Brain microvascular endothelial cell (primary cell): Measurements from ENCODE around the gene TMEM212.

Source experiments
- DNase-seq: peaks from one replicate; pipeline ENCODE4 v3.0.0-alpha.2; 2020
- H3K27ac ChIP-seq: fragments of 250-450 bp; sonication (Bioruptor Pico); 2 replicates; pipeline ENCODE4 v1.5.1; 2020; ENCODE audit warnings: mild to moderate bottlenecking, moderate library complexity
- H3K27me3 ChIP-seq: fragments of 250-450 bp; sonication (Bioruptor Pico); replicated peaks from 2 replicates; pipeline ENCODE4 v1.5.1; 2020; ENCODE audit warnings: mild to moderate bottlenecking
- H3K36me3 ChIP-seq: fragments of 250-450 bp; sonication (Bioruptor Pico); replicated peaks from 2 replicates; pipeline ENCODE4 v1.5.1; 2020; ENCODE audit warnings: mild to moderate bottlenecking
- H3K4me3 ChIP-seq: 2 replicates; pipeline ENCODE4 v1.5.1; 2011; ENCODE audit warnings: low read depth, mild to moderate bottlenecking, control low read depth, low read length, moderate library complexity
- in situ Hi-C: cut with HindIII; loops from 2 replicates; pipeline ENCODE4 v1.10.0; 2017; ENCODE audit warnings: low sequenced_read_pairs, low pct_ligation_motif_present
- TF ChIP-seq, protein P1 (sequence below): IDR thresholded peaks from 2 replicates; pipeline ENCODE4 v1.5.1; 2011; ENCODE audit warnings: low read depth, mild to moderate bottlenecking, moderate library complexity, low read length, control low read depth, inconsistent platforms; ENCODE audit errors: missing control alignments

The TMEM212 gene

DNA sequence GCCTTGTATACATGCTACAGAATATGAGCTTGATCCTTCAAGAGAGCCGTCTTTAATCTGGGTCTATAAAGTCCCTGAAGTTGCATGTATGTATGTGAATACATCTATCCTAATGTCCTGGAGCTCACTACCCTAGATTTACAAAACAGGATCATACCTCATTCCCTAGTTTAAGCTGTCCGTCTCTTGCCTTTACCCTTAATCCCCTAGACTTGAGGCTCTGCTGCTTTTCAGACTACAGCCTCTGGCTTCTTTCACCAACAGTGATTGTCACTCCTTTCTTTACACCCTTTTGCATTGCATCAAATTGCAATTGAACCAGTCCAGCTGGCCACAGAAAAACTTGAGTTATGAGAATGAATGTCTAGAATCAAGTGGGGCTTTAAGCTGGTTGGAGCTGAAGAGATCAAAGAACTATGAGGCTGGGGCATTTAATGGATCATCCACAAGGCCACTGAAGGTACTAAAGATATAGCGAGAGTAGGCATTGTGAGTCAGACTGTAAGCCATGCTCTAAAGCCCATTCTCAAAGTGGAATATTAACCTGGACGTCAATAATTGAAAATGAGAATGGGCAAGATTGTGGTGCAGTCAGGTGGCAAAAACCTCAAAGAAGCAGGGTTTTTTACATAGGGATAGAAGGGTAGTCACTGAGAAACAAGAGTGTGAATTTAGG lies 20.6 kb upstream of the TMEM212 start:
- no peak overlapping the region for H3K4me3 ChIP-seq
- H3K36me3 ChIP-seq, result no peaks in the 10 kb centered on the region
- no peak overlapping the region for H3K27ac ChIP-seq
- H3K27me3 ChIP-seq, result no peaks in the 10 kb centered on the region
- TF ChIP-seq, protein P1, sequence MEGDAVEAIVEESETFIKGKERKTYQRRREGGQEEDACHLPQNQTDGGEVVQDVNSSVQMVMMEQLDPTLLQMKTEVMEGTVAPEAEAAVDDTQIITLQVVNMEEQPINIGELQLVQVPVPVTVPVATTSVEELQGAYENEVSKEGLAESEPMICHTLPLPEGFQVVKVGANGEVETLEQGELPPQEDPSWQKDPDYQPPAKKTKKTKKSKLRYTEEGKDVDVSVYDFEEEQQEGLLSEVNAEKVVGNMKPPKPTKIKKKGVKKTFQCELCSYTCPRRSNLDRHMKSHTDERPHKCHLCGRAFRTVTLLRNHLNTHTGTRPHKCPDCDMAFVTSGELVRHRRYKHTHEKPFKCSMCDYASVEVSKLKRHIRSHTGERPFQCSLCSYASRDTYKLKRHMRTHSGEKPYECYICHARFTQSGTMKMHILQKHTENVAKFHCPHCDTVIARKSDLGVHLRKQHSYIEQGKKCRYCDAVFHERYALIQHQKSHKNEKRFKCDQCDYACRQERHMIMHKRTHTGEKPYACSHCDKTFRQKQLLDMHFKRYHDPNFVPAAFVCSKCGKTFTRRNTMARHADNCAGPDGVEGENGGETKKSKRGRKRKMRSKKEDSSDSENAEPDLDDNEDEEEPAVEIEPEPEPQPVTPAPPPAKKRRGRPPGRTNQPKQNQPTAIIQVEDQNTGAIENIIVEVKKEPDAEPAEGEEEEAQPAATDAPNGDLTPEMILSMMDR, result no peak
- in situ Hi-C loops, result no loop called here
- no peak for DNase-seq

DNA sequence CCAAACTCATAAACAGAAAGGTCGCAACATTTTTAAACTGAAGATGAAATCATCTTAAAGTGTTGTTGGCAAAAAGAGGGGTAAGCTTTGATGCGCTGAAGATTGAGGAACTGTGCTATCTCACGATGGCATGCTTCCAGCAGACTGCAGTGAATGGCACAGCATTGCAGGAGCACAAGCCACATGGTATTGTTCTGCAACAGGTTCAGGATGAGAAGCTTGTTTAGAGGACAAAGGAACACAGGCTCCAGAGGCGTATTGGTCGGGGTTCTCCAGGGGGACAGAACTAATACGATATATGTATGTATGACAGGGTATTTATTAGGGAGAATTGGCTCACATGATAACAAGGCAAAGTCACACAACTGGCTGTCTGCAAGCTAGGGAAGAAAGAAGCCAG lies 19.0 kb upstream of the TMEM212 start:
- in situ Hi-C loops, result no loop called here
- H3K27ac ChIP-seq, result no peak overlapping the region
- H3K4me3 ChIP-seq, result no peak overlapping the region
- DNase-seq, result no peak
- TF ChIP-seq, protein P1, result no peak
- no peaks in the 10 kb centered on the region for H3K27me3 ChIP-seq
- H3K36me3 ChIP-seq, result no peaks in the 10 kb centered on the region

DNA sequence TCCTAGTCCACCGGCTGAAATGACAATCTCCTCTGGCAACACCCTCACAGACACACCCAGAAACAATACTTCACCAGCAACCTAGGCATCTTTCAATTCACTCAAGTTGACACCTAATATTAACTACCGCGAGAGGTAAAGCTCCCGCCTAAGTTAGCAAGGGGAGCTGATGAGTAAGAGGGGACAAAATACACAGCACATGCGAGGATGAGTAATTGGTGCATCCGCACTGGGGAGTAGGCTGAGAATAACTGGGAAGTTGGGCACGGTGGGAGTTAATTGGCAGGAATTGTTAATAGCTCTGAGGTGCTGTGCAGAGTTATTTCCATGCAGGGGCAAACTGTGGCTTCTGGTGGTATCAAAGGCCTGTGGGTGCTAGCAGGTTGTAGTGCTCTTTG lies 18.3 kb upstream of the TMEM212 start:
- Histone ChIP-seq H3K27me3 (no peaks in the 10 kb centered on the region), H3K36me3 (no peaks in the 10 kb centered on the region), H3K4me3 (no peak overlapping the region), H3K27ac (peak overlapping the region; percentile 75)
- in situ Hi-C loops, result no loop called here
- peak; percentile 54 for DNase-seq
- TF ChIP-seq, protein P1, result no peak

DNA sequence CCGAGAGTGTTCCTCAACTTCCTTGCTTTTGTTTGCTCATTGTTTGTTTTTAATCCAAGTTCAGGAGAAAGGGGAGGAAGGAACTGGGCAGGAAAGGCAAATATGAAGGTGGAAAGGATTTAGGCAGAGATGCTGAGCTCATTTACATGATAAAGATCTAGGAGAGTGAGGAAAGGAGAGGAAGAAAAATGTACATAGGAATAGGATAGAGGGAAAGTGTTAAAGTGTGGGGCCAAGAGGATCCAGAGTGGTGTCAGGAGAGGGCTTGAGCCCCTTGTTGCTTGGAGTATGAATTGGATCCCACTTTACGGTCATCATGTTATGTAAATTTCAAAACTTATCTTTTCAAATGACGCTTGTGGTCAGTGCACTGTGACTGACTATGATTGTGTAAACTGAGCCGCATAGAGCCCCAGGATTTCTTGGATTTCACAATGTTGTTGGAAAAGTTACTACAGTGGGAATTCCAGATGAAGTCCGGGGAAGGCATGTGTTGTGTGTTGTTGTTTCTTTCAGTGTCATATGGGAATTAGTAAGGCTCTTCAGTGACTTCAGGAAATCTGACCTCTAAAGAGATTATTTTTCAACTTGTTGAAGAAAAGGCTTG lies 17.8 kb upstream of the TMEM212 start:
- Histone ChIP-seq H3K4me3 (no peak overlapping the region), H3K27me3 (no peaks in the 10 kb centered on the region), H3K36me3 (no peaks in the 10 kb centered on the region), H3K27ac (peak overlapping the region; percentile 75)
- in situ Hi-C loops, result no loop called here
- DNase-seq, result peak; percentile 87
- TF ChIP-seq, protein P1, result no peak

DNA sequence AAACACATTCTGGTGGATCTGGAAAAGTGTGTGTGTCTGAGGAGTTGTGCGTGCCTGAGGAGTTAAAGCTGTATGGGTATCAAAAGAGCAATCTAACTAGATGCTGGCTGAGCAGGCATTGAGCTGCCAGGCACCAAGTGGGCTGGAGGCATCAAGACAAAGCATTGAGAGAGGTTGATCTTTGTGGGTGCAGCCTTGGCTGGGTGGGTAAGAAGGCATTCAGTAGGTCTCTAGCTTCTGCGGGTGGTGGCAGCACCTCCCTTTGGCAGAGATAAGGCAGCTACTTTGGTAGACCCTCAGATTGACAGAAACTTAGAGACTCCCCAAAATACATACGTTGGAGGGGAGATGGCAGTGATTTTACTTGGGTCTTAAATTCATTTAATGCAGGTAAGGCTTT lies 15.8 kb upstream of the TMEM212 start:
- H3K4me3 ChIP-seq, result no peak overlapping the region
- no peak for DNase-seq
- in situ Hi-C loops, result no loop called here
- H3K27me3 ChIP-seq, result no peaks in the 10 kb centered on the region
- no peak overlapping the region for H3K27ac ChIP-seq
- no peaks in the 10 kb centered on the region for H3K36me3 ChIP-seq
- TF ChIP-seq, protein P1, result no peak
